ENCODE measurements around the gene SLC6A3.

SLC6A3 gene

DNA sequence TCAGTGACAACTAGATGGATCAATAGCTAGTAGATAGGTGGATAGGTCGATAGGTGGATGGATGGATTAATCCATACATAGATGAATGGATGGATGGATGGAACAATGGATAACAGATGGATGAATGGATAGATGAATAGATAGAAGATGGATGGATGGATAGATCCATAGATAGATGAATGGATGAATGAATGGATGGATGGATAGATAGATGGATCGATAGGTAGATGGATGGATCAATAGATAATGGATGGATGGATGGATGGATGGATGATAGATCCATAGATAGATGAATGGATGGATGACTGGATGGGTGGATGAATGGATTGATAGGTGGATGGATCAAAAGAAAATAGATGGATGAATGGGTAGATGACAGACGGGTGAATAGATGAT is 5.1 kb downstream of the SLC6A3 start:
- no CpG with 5 or more reads among the region's 3 CpGs for WGBS (ENCODE audit: insufficient coverage, insufficient read length)
- H3K27me3 ChIP-seq (ENCODE audit: control insufficient read depth, insufficient read depth, low read length): peaks cover 22% of the 10 kb centered on the region
- H3K4me3 ChIP-seq (ENCODE audit: low read length): no peak overlapping the region
- no peak overlapping the region for H3K27ac ChIP-seq (ENCODE audit: low read length)
- DNase-seq (ENCODE audit: low read depth, low spot score): no peak
- H3K36me3 ChIP-seq (ENCODE audit: control insufficient read depth, insufficient read depth, low read length): no peaks in the 10 kb centered on the region
- no peaks in the 10 kb centered on the region for H3K9me3 ChIP-seq (ENCODE audit: control insufficient read depth, insufficient read depth, low read length)
- no peaks in the 10 kb centered on the region for H3K4me1 ChIP-seq (ENCODE audit: control insufficient read depth, insufficient read depth, low read length)

- no peak for DNase-seq (ENCODE audit: low read depth, low spot score)
- Histone ChIP-seq H3K9me3 (ENCODE audit: control insufficient read depth, insufficient read depth, low read length) (no peaks in the 10 kb centered on the region), H3K4me1 (ENCODE audit: control insufficient read depth, insufficient read depth, low read length) (no peaks in the 10 kb centered on the region), H3K36me3 (ENCODE audit: control insufficient read depth, insufficient read depth, low read length) (no peaks in the 10 kb centered on the region), H3K27me3 (ENCODE audit: control insufficient read depth, insufficient read depth, low read length) (peaks cover 18% of the 10 kb centered on the region), H3K4me3 (ENCODE audit: low read length) (no peak overlapping the region), H3K27ac (ENCODE audit: low read length) (no peak overlapping the region)
- WGBS (ENCODE audit: insufficient coverage, insufficient read length): no CpG with 5 or more reads among the region's 15 CpGs
Observed at GRCh38 chr5:1439388-1440097, 5.7 kb downstream of the SLC6A3 start.

DNA sequence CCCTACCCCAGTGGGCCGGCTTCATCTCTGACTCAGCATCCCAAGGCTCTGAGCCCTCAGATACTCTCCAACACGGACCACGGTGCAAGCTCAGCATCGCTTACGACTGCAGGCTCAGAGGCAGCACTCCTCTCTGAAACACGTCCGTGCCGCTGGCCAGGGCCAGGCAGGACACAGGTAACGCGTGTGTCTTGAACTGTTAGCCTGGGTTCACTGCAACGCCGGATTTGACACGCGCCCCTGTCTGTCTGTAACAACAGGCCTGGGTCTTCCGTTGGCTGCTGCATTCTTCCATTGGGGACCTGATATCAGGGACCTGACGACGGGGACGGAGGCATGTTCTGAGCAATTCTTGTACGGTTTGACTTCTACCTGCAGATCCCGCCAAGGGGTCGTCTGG is 6.4 kb downstream of the SLC6A3 start:
- no CpG with 5 or more reads among the region's 21 CpGs for WGBS (ENCODE audit: insufficient coverage, insufficient read length)
- peaks cover 11% of the 10 kb centered on the region for H3K27me3 ChIP-seq (ENCODE audit: control insufficient read depth, insufficient read depth, low read length)
- no peaks in the 10 kb centered on the region; the same call in 1 of the 2 replicates for H3K9me3 ChIP-seq (ENCODE audit: control insufficient read depth, insufficient read depth, low read length)

GRCh38 chr5:1437876-1438559 is 7.2 kb downstream of the SLC6A3 start:
- no peak overlapping the region for H3K4me3 ChIP-seq (ENCODE audit: low read length)
- WGBS (ENCODE audit: insufficient coverage, insufficient read length): no CpG with 5 or more reads among the region's 25 CpGs
- no peaks in the 10 kb centered on the region for H3K4me1 ChIP-seq (ENCODE audit: control insufficient read depth, insufficient read depth, low read length)
- H3K27me3 ChIP-seq (ENCODE audit: control insufficient read depth, insufficient read depth, low read length): peaks cover 3% of the 10 kb centered on the region; the same call in 1 of the 2 replicates
- H3K9me3 ChIP-seq (ENCODE audit: control insufficient read depth, insufficient read depth, low read length): no peaks in the 10 kb centered on the region; the same call in 1 of the 2 replicates
- no peak for DNase-seq (ENCODE audit: low read depth, low spot score)
- H3K27ac ChIP-seq (ENCODE audit: low read length): no peak overlapping the region
- no peaks in the 10 kb centered on the region for H3K36me3 ChIP-seq (ENCODE audit: control insufficient read depth, insufficient read depth, low read length)

More for the DNA sequence above, 6.4 kb downstream of the SLC6A3 start:
- H3K27ac ChIP-seq (ENCODE audit: low read length): no peak overlapping the region
- no peaks in the 10 kb centered on the region for H3K36me3 ChIP-seq (ENCODE audit: control insufficient read depth, insufficient read depth, low read length)
- no peaks in the 10 kb centered on the region for H3K4me1 ChIP-seq (ENCODE audit: control insufficient read depth, insufficient read depth, low read length)
- no peak for DNase-seq (ENCODE audit: low read depth, low spot score)
- H3K4me3 ChIP-seq (ENCODE audit: low read length): no peak overlapping the region

DNA sequence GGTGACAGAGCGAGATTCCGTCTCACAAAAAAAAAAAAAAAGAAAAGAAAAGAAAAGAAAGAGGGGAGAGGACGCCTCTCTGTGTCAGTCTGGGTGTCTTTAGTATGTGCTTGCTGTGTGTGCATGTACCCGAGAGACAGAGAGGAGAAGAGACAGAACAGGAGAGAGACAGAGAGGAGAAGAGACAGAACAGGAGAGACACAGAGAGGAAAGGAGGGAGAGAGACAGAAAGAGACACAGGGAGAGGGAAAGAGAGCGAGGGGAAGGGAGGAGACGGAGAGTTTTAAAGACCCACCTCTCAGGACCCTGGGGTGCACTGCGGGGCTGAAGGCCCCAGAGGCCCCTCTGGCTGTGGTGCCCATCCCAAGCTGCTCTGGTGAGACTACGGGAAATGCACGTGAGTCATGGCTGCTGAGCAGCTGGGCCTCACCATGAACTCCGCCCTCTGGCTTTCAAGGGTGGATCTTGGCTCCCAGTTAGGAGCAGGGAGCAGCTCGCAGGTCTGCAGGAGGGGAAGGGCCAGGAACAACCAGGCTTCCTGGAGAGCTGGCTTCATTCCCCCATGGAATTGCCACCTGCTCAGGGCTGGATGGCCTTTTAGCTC is 7.9 kb downstream of the SLC6A3 start:
- Histone ChIP-seq H3K4me1 (ENCODE audit: control insufficient read depth, insufficient read depth, low read length) (no peaks in the 10 kb centered on the region), H3K4me3 (ENCODE audit: low read length) (no peak overlapping the region), H3K9me3 (ENCODE audit: control insufficient read depth, insufficient read depth, low read length) (no peaks in the 10 kb centered on the region; the same call in 1 of the 2 replicates), H3K27me3 (ENCODE audit: control insufficient read depth, insufficient read depth, low read length) (peaks cover 2% of the 10 kb centered on the region; the same call in 1 of the 2 replicates), H3K27ac (ENCODE audit: low read length) (no peak overlapping the region), H3K36me3 (ENCODE audit: control insufficient read depth, insufficient read depth, low read length) (no peaks in the 10 kb centered on the region)
- no peak for DNase-seq (ENCODE audit: low read depth, low spot score)
- WGBS (ENCODE audit: insufficient coverage, insufficient read length): no CpG with 5 or more reads among the region's 11 CpGs

GRCh38 chr5:1436681-1437080 is 8.6 kb downstream of the SLC6A3 start:
- H3K27me3 ChIP-seq (ENCODE audit: control insufficient read depth, insufficient read depth, low read length): no peaks in the 10 kb centered on the region
- H3K36me3 ChIP-seq (ENCODE audit: control insufficient read depth, insufficient read depth, low read length): no peaks in the 10 kb centered on the region
- H3K27ac ChIP-seq (ENCODE audit: low read length): no peak overlapping the region
- WGBS (ENCODE audit: insufficient coverage, insufficient read length): no CpG with 5 or more reads among the region's 16 CpGs
- H3K9me3 ChIP-seq (ENCODE audit: control insufficient read depth, insufficient read depth, low read length): no peaks in the 10 kb centered on the region; the same call in 1 of the 2 replicates
- no peak for DNase-seq (ENCODE audit: low read depth, low spot score)
- no peaks in the 10 kb centered on the region for H3K4me1 ChIP-seq (ENCODE audit: control insufficient read depth, insufficient read depth, low read length)
- H3K4me3 ChIP-seq (ENCODE audit: low read length): no peak overlapping the region

- no peaks in the 10 kb centered on the region for H3K27me3 ChIP-seq (ENCODE audit: control insufficient read depth, insufficient read depth, low read length)
- no peaks in the 10 kb centered on the region for H3K4me1 ChIP-seq (ENCODE audit: control insufficient read depth, insufficient read depth, low read length)
- no peak overlapping the region for H3K27ac ChIP-seq (ENCODE audit: low read length)
- no peak for DNase-seq (ENCODE audit: low read depth, low spot score)
- H3K9me3 ChIP-seq (ENCODE audit: control insufficient read depth, insufficient read depth, low read length): no peaks in the 10 kb centered on the region; the same call in 1 of the 2 replicates
- H3K36me3 ChIP-seq (ENCODE audit: control insufficient read depth, insufficient read depth, low read length): no peaks in the 10 kb centered on the region
- H3K4me3 ChIP-seq (ENCODE audit: low read length): no peak overlapping the region
- WGBS (ENCODE audit: insufficient coverage, insufficient read length): no CpG with 5 or more reads among the region's 10 CpGs
Observed at GRCh38 chr5:1436036-1436435, 9.2 kb downstream of the SLC6A3 start.

DNA sequence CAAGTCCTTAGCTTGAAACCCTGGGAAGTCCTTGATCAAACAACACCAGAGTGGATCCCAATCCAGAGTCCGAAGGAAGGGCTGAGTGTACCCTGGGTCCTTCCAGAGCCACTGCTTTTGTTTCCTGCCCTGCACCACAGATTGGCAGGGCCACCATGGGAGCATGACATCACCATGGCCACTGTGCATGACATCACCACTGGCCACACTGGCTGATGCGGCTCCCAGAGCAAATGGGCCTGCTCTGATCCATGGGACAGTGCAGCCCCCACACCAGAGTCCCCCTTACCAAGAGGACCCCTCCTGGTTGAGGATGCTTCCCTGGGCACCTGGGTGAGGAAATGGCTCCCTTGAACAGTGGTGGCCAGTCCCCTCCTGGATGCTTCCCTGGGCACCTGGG is 9.9 kb downstream of the SLC6A3 start:
- Histone ChIP-seq H3K27me3 (ENCODE audit: control insufficient read depth, insufficient read depth, low read length) (no peaks in the 10 kb centered on the region), H3K4me1 (ENCODE audit: control insufficient read depth, insufficient read depth, low read length) (no peaks in the 10 kb centered on the region), H3K36me3 (ENCODE audit: control insufficient read depth, insufficient read depth, low read length) (no peaks in the 10 kb centered on the region), H3K4me3 (ENCODE audit: low read length) (no peak overlapping the region), H3K27ac (ENCODE audit: low read length) (no peak overlapping the region), H3K9me3 (ENCODE audit: control insufficient read depth, insufficient read depth, low read length) (no peaks in the 10 kb centered on the region; the same call in 1 of the 2 replicates)
- WGBS (ENCODE audit: insufficient coverage, insufficient read length): no CpG with 5 or more reads among the region's 2 CpGs
- DNase-seq (ENCODE audit: low read depth, low spot score): no peak

- no peaks in the 10 kb centered on the region for H3K36me3 ChIP-seq (ENCODE audit: control insufficient read depth, insufficient read depth, low read length)
- H3K9me3 ChIP-seq (ENCODE audit: control insufficient read depth, insufficient read depth, low read length): peaks cover 3% of the 10 kb centered on the region; the same call in 1 of the 2 replicates
- H3K27me3 ChIP-seq (ENCODE audit: control insufficient read depth, insufficient read depth, low read length): no peaks in the 10 kb centered on the region
- no peak overlapping the region for H3K4me3 ChIP-seq (ENCODE audit: low read length)
- WGBS (ENCODE audit: insufficient coverage, insufficient read length): no CpG with 5 or more reads among the region's 15 CpGs
- H3K4me1 ChIP-seq (ENCODE audit: control insufficient read depth, insufficient read depth, low read length): no peaks in the 10 kb centered on the region
- H3K27ac ChIP-seq (ENCODE audit: low read length): no peak overlapping the region
- no peak for DNase-seq (ENCODE audit: low read depth, low spot score)
Observed at GRCh38 chr5:1432296-1432695, 12.9 kb downstream of the SLC6A3 start.

DNA sequence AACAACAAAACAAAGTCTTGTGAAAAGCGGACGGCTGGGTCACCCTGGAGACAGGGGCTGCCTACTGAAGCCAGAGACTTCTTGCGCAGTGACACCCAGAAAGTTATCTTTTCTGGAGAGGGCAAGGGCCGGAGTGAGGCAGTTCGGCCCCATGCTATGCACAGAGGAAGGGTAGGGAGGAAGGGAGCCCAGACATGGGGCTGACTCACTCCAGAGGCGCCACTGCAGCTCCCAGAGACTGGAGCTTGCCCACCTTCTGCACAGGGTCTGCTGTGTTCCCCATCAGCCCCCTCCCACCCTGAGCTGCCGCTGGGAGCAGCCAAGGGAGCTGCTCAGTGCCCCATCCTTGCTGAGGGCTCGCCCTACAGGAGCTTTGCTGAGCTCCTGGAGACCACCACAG is 13.3 kb downstream of the SLC6A3 start:
- Histone ChIP-seq H3K4me3 (ENCODE audit: low read length) (no peak overlapping the region), H3K27ac (ENCODE audit: low read length) (no peak overlapping the region), H3K4me1 (ENCODE audit: control insufficient read depth, insufficient read depth, low read length) (no peaks in the 10 kb centered on the region), H3K27me3 (ENCODE audit: control insufficient read depth, insufficient read depth, low read length) (no peaks in the 10 kb centered on the region), H3K36me3 (ENCODE audit: control insufficient read depth, insufficient read depth, low read length) (no peaks in the 10 kb centered on the region), H3K9me3 (ENCODE audit: control insufficient read depth, insufficient read depth, low read length) (peaks cover 3% of the 10 kb centered on the region; the same call in 1 of the 2 replicates)
- no CpG with 5 or more reads among the region's 8 CpGs for WGBS (ENCODE audit: insufficient coverage, insufficient read length)
- DNase-seq (ENCODE audit: low read depth, low spot score): no peak
